Left renal pelvis (tissue), 4 donors: Measurements from ENCODE around the gene LGALS7B. TPM values are rescaled to one million over a fixed set of nuclear protein-coding genes. Genes with fewer than 3 reads are reported as not detected.
A peak's percentile ranks its signal among the peaks of the same experiment; 100 is the strongest.
"Not testable (repeated sequence)": the region's sequence is repeated elsewhere in the genome, so short reads cannot be mapped to it uniquely, and the experiment has no call there.

Source experiments
- DNase-seq, 4 donors: peaks; one replicate each; pipeline ENCODE4 v3.0.0-alpha.2; 2013; ENCODE audit warnings: low read depth in 4 of 4, low spot score in 3 of 4
- polyA plus RNA-seq, 4 donors: library from polyadenylated mRNA; unstranded; fragments of 120-200 nt; gene quantifications; one replicate each; pipeline ENCODE4 v1.2.1, GENCODE V29; 2013; ENCODE audit not compliant: insufficient read length in 4 of 4

The LGALS7B gene
- polyA plus RNA-seq, 4 donors, result 0.78 to 1.9 (median 1.7) TPM

DNA sequence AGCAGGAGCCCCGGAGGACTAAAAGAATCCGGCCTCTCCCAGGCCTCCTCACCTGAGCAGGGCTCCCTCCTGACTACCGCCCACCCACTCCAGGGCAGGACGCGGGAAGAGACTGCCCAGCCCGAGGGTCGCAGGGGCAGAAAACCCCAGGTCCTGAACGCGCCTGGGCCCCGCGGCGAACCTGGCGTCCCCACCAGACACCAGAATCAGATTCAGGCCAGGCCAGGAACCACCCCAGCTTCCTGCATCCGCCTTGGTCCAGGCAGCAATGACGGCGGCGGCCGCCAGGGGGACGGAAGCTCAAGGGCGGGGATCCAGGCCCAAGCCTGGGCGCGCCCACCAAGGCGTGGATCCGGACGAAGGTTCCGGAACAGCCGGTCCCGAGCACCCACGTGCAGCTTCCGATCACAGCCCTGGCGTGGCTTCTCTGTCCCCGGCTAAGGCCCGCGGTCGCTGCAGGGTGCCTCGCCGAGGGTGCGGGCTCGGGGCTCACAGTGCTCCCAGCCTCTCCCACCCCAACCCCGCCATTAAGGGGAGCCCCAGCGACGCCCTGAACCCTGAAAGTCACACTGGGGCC, 19.3 kb upstream of the LGALS7B start:
- DNase-seq, result peak; percentile 45 to 61 (median 54)

DNA sequence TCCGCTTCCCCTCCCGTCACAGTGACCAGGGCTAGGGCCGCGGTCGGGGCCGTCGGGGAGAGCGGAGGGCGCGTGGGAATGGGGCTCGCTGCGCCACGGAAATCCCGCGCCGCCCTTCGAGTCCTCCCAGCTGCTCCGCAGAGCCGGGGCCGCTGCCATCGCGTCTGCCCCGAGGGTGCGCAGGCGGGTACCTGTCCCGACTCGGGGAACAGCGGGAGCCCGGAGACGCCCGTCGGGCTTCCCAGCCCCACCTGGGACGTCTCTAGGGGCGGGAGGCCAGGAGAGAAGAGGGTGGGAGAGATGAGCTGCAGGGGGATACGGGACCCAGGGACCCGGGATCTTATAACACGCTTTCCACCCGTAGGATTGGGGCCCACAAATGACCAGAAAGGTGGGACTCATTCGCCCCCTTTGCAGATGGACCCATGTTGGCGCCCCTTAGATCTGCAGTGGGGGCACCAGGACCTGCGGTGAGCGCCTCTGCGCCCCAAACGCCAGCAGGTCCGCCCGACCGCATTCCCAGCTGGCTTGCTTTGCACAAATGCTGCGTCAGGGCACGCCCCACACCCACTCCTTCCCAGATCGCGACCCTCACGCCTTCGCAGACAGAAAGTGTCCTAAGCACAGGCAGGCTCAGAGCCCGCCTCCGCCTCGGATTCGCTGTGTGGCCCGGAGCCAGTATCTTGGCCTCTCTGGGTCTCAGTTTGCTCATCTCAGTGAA, 18.6 kb upstream of the LGALS7B start:
- DNase-seq, result not testable (repeated sequence)

DNA sequence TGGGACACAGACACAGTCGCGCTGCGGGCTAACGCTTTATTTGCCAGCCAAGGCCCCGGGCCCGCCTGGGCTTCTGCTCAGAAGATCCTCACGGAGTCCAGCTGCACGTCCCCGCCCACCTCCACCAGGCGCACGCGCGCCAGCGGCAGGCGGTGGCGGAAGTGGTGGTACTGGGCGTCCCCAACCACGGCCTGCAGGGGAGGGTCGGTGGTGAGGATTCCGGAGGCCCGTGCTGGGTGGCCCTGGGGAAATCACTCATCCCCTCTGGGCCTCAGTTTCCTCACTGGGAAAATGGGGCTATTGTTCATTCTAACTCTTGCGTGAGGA, 18.1 kb upstream of the LGALS7B start:
- not testable (repeated sequence) for DNase-seq

DNA sequence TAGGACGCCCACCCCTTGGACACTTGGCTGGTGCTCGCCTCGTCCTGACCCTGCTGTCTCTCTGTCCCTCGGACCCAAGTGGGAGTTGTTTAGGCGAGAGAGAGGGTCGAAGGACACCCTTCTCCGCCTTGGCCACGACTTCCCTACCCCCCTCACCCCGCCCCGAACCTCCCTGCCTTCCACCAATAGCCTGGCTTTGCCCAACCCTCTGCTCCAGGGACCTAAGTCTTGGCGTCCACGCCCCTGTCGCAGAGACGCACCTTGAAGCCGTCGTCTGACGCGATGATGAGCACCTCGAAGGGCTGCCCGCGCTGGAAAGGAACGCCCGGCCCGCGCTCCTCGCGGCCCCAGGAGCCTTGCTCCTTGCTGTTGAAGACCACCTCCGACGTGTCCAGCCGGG, 17.4 kb upstream of the LGALS7B start:
- DNase-seq, result not testable (repeated sequence)

DNA sequence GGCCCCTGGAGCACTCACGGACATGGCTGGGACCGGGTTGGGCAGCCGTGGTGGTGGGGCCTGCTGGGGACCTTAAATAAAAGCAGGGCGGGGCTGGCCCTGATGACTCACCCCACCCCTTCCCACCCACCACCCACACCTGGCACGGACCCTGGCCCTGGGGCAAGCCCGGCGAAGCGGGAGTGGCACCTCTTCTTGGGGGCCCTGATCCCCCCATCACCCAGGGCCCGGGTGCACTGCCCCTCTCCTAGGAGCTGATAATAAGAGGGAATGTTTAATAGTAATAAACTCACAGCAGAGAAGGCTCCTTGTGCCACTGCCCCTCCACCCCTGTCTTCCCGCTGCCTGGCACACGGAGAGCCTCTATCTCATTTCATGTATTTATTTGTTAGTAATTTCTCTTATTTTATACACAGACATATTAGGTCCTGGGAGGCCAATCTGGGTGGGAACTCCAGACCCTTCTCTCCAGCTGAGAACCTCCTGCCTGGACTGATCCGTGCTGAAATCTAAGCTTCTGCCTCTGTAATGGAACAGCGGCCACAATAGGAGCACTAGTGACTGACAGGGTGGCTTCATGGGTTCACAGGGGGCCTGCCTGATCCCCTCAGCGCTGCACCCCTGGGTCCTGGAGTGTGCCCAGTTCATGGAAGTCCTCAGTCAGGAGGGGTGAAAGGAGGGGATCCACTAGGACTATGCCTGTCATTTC, 15.4 kb upstream of the LGALS7B start, which contains the start of gene LGALS7:
LGALS7 (minus strand) TSS at position 49 of the 709 bp plus-strand sequence; CDS start at position 24, 25 bp downstream.
- DNase-seq, result no peak

DNA sequence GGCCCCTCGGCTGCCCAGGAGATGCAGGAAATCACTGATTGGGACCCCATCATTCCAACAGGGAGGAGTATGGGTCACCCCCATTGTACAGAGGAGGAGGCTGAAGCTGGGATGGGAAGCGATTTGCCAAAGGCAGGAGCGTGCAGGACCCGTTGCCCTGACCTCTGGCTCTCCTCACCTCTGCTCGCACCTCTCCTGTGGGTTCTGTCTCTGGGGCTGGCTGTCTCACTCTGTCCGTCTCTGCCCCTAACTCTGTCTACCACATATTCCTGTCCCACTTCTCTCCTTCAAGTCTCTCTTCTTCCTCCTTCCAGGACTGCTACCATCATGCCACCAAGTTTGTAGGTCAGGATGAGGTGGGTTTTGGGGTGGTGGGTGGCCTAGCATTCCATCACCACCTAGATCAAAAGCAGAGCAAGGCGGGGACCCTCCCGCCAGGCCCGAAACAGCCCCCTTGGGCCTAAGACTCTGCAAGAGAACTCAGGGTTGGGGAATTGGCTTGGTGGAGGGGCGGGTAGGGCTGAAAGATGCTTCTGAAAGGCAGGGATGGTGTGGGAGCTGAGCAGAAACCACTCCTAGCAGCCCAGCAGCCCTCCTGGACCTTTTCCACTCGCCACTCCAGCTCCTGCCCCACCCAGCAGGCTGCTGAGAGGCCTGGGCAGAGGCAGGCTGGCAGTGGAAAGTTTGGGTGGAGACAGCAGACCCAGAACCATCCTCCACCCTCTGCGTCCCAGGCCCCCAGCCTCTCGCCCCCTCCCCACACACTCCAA, 14.6 kb upstream of the LGALS7B start:
- no peak for DNase-seq

DNA sequence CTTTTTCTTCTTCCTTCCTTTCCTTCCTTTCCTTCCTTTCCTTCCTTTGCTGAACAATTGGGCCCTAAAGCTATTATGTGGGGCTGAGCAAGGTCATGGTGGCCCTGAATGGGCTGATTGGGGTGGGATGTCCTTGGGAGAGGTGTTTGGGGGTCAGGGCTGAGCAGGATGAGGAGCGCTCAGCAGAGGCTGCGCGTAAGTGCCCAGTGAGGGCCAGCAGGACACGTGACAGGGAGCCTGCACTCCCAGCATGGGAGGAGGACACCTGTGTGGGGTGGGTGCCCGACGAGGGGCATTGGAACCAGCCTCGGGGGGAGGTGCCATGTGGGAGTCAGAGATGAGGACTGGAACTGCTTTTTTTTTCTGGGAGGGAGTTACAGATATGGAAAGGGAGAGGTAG, 10.3 kb upstream of the LGALS7B start:
- no peak for DNase-seq

DNA sequence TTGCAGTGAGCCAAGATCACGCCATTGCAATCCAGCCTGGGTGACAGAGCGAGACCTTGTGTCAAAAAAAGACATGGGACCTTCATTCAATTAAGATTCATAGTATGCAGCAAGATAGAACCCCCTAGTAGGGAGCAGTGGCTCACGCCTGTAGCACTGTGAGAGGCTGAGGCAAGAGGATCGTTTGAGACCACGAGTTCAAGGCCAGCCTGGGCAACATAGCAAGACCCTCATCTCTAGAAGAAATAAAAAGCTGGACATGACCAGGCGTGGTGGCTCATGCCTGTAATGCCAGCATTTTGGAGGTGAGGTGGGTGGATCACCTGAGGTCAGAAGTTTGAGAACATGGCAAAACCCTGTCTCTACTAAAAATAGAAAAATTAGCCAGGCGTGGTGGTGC, 8.6 kb upstream of the LGALS7B start:
- DNase-seq, result no peak

DNA sequence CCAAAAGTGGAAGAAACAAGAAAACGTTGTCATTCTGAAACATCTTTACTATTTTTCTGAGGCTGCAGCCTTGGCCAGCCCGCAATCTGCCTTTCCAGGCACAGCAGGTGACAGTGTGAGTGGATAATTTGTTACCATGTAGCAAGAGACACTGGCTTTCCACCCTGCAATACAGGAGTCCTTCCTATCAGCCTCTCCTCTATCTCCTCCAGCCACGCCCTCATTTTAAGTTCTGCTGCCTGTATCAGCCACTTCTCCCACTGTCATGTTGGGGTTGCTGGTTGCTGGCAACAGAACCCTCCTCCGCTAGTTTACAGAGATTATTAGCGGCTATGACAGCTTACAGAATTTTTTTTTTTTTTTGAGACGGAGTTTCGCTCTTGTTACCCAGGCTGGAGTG, 7.9 kb upstream of the LGALS7B start:
- DNase-seq, result no peak

DNA sequence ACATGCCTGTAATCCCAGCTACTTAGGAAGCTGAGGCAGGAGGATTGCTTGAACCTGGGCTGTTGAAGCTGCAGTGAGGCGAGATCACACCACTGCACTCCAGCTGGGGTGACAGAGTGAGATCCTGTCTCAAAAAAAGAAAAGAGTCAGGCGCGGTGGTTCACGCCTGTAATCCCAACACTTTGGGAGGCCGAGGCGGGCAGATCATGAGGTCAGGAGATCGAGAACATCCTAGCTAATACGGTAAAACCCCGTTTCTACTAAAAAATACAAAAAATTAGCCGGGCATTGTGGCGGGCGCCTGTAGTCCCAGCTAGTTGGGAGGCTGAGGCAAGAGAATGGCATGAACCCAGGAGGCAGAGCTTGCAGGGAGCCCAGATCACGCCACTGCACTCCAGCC, 6.8 kb upstream of the LGALS7B start:
- not testable (repeated sequence) for DNase-seq

DNA sequence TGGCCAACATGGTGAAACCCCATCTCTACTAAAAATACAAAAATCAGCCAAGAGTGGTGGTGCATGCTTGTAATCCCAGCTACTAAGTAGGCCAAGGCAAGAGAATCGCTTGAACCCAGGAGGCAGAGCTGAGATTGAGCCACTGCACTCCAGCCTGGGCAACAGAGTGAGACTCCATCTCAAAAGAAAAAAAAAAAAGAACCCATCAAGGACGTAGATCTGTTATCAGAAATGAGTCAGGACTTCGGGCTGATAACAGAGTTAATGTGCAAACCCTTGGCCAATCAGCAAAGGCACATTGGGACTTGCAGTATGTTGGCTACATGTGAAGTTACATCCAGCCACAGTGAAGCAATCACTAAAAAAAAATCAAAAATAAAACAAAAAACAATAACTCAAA, 4.8 kb upstream of the LGALS7B start:
- DNase-seq, result no peak

DNA sequence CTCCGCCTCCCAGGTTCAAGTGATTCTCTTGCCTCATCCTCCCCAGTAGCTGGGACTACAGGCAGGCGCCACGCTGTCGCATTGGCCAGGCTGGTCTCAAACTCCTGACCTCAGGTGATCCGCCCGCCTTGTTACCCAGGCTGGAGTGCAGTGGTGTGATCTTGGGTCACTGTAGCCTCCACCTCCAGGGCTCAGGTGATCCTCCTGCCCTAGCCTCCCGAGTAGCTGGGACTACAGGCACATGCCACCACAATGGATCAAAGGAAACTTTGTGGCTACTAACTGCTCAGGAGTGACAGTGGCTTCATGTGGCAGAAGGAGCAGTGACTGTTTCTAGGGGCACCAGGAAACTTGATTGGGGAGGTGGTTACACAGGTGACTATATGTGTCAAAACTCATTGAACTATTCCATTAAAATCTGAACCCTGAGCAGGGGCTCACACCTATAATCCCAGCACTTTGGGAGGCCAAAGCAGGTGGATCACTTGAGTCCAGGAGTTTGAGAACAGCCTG, 3.8 kb upstream of the LGALS7B start:
- DNase-seq, result no peak

DNA sequence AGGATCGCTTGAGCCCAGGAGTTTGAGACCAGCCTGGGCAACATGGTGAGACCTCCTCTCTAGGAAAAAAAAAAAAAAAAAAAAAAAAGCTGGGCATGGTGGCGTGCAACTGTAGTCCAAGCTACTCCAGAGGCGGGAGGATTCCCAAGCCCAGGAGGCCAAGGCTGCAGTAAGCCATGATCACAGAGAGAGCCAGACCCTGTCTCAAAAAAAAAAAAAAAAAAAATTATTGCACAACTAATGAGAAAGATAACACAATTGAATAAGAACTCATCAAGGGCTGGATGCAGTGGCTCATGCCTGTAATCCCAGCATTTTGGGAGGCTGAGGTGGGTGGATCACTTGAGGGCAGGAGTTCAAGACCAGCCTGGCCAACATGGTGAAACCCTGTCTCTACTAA, 2.9 kb upstream of the LGALS7B start:
- not testable (repeated sequence) for DNase-seq

DNA sequence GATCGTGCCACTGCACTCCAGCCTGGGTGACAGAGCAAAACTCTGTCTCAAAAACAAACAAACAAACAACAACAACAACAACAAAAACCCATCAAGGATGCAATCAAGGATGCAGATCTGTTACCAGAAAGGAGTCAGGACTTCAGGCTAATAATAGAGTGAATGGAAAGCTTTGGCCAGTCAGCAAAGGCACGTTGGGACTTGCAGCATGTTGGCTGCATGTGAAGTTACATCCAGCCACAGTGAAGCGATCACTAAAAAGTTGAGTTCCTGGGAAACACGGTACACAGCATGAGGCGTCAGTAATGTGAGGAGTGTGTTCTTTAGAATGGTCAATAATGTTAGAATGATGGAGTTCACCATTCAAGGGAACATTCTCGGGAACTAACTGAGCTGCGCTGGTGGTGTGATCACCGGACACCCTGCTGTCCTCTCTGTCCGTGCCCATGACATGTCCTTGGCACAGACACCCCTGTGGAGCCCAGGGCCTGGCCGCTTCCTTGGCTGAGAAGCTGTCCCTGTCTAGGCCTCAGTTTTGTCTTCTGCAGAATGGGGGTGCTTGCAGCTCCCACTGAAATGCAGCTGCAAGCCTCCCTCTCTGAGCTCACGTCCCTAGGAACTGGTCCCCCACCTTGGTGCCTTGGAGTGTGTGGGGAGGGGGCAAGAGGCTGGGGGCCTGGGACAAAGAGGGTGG, 2.3 kb upstream of the LGALS7B start:
- DNase-seq, result no peak

DNA sequence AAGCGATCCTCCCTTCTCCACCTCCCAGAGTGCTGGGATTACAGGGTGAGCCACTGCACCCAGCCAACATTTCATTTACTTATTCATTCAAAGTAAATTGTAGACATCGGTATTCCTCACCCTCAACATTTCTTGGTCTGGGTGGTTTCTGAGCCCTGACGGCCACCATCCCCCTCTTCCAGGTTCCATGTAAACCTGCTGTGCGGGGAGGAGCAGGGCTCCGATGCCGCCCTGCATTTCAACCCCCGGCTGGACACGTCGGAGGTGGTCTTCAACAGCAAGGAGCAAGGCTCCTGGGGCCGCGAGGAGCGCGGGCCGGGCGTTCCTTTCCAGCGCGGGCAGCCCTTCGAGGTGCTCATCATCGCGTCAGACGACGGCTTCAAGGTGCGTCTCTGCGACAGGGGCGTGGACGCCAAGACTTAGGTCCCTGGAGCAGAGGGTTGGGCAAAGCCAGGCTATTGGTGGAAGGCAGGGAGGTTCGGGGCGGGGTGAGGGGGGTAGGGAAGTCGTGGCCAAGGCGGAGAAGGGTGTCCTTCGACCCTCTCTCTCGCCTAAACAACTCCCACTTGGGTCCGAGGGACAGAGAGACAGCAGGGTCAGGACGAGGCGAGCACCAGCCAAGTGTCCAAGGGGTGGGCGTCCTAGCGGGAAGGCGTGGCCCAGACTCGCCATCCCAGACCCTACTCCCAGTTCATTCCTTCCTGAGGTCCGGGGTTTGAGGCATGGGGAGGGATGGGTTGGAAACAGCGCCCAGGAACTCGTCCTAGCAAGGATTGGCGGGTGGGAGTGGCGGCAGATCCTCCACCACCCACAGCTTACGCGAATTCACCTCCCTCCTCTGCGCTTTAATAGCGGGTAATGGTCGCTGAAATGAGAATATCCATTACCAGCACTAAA, 1.8 kb downstream of the LGALS7B start:
- DNase-seq, result not testable (repeated sequence)

DNA sequence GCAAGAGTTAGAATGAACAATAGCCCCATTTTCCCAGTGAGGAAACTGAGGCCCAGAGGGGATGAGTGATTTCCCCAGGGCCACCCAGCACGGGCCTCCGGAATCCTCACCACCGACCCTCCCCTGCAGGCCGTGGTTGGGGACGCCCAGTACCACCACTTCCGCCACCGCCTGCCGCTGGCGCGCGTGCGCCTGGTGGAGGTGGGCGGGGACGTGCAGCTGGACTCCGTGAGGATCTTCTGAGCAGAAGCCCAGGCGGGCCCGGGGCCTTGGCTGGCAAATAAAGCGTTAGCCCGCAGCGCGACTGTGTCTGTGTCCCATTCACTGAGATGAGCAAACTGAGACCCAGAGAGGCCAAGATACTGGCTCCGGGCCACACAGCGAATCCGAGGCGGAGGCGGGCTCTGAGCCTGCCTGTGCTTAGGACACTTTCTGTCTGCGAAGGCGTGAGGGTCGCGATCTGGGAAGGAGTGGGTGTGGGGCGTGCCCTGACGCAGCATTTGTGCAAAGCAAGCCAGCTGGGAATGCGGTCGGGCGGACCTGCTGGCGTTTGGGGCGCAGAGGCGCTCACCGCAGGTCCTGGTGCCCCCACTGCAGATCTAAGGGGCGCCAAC, 2.6 kb downstream of the LGALS7B start:
- DNase-seq, result not testable (repeated sequence)

DNA sequence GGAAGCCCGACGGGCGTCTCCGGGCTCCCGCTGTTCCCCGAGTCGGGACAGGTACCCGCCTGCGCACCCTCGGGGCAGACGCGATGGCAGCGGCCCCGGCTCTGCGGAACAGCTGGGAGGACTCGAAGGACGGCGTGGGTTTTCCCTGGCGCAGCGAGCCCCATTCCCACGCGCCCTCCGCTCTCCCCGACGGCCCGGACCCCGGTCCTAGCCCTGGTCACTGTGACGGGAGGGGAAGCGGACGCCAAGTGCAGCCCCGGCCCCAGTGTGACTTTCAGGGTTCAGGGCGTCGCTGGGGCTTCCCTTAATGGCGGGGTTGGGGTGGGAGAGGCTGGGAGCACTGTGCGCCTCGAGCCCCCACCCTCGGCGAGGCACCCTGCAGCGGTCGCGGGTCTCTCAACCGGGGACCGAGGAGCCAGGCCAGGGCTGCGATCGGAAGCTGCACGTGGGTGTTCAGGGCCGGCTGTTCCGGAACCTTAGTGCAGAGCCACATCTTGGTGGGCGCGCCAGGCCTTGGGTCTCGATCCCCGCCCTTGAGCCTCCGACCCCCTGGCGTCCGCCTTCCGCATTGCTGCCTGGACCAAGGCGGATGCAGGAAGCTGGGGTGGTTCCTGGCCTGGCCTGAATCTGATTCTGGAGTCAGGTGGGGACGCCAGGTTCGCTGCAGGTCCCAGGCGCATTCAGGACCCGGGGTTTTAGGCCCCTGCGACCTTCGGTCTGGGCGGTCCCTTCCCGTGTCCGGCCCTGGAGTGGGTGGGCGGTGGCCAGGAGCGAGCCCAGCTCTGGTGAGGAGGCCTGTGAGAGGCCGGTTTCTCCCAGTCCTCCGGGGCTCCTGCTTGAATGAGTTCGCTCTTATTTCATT, 3.5 kb downstream of the LGALS7B start:
- peak in 1 of 4 donors; percentile 18 for DNase-seq

DNA sequence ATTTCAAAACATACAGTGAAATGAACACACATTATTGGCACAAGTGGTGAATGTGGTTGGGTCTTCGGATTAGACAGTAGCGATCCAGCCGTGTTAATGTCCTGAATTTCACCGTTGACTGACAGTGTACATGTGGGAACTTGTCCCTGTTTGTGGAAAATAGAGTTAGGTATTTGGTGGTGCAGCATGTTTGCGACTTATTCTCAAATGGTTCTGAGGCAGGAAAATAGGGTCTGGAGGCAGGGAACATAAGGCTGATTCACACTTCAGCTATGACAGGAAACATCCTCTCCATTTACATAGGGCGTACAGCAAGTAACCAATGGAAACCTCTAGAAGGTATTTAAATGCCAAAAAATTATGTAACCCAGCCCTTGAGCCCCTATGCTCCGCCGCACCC, 4.2 kb downstream of the LGALS7B start:
- no peak for DNase-seq
